GM21447 (cell line): Measurements from ENCODE around the gene PYGB.
"Not testable (repeated sequence)": the region's sequence is repeated elsewhere in the genome, so short reads cannot be mapped to it uniquely, and the experiment has no call there.

ENCODE experiments used
- ATAC-seq: cut with Tn5 transposase; IDR thresholded peaks from one replicate; pipeline ENCODE4 v1.9.1; 2021; ENCODE audit not compliant: unreplicated experiment

The PYGB gene

DNA sequence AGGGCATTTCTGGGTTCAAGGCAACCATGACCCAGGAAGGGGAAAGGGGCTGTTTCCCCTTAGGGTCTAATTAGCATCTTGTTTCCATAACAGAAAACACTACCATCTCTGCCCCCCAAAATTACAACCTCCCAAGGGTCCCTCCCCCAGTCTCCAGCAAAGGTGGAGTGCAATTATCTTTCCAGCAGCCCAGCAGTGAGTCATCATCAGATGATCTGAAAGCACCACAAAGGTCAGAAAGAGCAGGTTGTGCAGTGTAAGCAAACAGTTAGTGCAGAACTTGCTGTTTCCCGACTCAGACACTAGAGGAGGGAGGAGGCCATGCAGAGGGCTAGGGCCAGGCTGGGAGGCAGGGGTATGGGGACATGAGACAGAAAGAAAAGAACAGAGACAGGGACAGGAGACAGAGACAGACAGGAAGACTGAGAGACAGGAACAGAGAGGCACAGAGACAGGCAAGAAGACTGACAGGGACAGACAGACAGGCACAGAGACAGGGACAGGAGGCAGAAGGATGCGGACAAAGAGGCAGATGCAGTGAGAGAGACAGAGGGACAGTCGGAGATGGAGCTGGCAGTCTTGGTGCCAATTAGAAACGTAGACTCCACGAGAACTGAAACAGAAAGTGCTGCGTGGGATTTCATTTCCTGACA is 62.5 kb downstream of the PYGB start:
- ATAC-seq: peak; percentile 94

DNA sequence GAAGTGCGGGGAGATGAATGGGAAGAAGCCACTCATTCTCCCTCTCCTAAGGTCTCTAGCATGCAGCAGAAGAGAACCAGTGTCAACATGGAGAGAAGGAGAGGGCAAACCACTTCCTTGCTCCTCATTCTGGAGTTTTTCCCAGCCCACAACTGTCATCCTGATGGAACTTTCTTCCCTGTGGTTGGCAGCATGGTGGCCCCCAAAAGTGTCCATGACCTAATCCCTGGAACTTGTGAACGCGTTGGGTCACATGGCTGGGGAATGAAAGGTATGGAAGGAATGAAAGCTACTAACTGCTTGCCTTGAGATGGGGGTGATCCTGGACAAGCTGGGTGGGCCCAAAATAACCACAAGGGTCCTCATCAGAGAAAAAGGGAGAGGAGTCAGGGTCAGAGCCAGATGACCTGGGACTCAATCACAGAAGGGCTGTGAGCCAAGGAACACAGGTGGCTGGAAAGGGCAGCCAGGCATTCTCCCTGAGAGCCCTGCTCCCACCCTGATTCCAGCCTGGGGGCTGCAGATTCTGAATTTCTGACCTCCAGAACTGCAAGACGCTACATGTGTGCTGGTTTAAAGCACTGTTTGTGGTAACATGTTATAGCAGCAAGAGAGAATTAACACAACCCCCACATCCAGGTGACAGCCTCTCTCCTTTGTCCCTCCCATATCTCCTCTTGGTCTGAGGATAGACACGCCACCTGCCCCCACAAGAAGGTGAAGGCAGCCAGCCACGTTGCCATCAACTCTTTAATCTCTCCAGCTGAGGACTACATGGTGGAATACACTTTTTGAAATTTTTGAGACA is 63.2 kb downstream of the PYGB start:
- ATAC-seq: no peak

DNA sequence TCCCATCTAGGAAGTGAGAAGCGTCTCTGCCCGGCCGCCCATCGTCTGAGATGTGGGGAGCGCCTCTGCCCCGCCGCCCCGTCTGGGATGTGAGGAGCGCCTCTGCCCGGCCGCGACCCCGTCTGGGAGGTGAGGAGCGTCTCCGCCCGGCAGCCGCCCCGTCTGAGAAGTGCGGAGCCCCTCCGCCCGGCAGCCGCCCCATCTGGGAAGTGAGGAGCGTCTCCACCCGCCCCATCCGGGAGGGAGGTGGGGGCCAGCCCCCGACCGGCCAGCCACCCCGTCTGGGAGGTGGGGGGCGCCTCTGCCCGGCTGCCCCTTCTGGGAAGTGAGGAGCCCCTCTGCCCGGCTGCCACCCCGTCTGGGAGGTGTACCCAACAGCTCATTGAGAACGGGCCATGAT is 64.8 kb downstream of the PYGB start:
- not testable (repeated sequence) for ATAC-seq

DNA sequence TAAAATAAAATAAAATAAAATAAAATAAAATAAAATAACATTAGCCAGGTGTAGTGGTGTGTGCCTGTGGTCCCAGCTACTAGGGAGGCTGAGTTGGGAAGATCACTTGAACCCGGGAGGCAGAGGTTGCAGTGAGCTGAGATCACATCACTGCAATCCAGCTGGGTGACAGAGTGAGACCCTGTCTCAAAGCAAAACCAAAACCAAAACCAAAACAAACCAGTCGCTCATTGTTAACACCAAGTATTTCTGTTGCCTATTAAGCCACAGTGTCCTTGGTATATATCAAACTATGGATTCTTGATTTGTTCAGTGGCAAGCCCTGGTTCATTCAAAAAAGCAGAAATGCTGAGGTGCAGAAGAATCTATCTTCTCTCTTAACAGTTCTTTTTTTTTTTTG is 65.7 kb downstream of the PYGB start:
- ATAC-seq: no peak

DNA sequence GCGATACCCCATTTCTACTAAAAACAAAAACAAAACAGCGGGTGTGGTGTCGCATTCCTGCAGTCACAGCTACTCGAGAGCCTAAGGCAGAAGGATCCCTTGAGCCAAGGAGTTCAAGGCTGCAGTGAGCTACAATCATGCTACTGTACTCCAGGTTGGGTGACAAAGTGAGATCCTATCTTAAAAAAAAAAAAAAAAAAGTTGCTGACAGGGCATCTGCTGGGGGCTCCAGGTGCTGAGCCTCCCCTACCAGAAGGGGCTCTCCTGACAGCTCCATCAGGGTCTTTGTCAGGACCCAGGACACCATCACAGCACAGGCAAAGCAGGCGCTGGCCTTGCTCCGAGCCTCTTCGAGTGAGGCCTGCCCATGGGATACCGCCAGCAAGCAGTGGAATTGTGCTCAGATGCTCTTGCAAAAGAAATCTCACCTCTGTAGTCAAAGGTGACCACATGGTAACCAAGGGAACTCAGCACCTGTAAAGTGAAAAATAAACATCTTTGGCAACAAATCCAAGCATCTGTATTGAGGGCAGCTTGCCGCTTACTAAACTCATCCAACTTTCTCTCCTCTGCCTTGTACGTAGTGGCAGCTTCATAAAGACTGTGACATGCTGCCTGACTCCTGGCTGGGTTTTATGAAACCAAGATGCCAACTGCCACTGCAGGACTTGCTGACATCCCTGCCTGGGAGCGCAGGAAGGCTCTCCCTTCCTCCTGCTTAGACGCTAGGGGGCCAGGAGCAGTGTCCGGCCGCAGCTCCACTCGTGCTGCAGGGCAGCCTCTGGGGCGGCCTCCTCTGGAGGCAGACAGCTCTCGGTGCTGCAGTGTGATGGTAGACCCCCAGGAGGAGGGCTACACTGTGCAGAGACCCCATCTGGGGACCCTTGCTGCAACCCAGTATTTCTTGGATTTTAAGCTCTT is 66.9 kb downstream of the PYGB start:
- no peak for ATAC-seq

DNA sequence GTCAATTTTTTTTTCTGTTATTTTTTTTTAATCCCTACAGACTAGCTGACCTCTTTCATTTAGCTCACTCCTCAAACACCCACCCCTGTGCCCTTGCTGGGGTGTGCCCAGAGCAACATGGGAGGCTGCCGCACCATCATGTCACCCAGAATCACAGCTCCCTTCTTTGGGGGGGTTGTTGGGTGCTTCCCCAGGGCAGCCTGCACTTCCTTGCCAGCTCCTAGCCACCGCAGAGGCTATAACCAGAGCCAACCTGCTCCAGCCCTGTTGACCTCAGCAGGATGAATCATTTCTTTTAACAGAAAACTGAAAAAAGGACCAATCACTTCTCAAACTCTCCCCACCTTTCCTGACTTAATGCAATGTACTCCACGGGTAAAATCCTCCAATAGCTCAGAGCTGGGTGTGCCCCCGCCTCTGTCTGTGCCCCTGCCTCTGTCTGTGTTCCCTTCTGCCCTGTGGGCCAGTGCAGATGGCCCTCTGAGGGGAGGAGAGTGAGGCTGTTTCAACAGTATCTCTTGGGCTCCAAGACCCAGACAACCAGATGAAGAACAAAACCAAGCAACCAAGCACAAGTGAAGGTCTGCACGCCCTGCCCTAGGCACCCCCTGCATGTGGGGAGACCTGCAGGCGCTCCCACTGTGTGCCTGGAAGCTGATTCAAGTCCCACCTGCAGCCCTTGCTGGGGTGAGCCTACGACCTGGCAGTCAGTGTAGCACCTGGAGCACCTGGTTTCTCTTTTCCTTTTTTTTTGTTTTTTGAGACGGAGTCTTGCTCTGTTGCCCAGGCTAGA is 67.7 kb downstream of the PYGB start:
- ATAC-seq: no peak

DNA sequence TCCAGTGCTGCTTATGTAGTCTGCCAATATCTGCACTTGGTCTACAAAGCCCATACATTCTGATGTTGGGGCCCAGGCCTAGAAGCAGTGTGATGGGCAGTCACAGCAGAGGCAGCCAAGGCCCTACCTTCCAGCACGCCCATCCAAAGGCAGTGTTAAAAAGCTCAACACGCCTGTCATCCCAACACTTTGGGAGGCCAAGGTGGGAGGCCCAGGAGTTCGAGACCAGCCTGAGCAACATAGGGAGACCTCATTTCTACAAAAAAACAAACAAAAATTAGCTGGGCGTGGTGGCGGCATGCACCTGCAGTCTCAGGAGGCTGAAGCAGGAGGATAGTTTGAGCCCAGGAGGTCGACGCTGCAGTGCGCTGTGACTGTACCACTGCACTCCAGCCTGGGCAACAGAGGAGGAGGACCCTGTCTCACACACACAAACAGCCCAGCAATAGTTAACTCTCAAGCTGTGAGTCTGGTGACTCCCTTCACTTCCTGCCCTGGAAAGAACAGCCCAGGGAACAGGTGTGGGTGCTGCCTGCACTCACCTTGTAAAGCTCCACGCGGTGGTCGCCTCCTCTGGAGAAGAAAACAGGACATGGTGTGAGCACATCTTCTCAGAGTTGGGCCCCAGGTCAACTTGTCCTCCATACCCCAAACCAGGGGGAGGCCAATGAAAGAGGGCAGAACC is 68.8 kb downstream of the PYGB start:
- ATAC-seq: no peak

DNA sequence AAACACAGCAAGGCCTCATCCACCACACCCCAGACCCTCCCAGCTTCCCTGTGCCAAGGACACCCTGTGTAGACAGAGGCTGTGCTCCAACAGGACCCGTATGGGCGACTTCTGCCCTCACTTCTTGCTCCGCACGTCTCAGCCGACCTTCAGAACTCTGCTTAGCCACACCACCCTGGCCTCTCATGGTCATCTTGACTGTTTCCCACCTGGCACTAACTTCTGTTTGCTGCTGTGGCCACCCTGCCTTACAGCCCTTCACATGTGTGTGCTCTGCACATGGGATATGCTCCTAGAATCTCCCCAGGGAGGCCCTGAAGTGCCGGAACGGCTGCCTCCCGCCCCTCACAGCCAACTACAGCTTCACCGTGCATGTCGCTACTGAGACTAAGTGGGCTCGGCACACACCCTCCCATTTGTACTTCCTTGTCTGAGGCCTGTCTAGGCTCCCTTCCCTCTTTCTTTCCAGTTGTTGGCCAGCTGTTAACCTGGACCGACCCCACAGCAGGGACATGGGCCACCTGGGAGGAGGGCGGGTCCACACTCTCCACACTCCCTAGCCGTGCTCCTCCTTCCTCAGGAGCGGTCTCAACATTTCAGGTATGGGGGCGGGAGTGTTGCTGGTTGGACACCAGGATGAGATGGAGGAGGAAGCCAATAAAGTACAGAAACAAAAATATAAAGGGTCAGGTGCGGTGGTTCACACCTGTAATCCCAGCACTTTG is 69.6 kb downstream of the PYGB start:
- ATAC-seq: no peak

DNA sequence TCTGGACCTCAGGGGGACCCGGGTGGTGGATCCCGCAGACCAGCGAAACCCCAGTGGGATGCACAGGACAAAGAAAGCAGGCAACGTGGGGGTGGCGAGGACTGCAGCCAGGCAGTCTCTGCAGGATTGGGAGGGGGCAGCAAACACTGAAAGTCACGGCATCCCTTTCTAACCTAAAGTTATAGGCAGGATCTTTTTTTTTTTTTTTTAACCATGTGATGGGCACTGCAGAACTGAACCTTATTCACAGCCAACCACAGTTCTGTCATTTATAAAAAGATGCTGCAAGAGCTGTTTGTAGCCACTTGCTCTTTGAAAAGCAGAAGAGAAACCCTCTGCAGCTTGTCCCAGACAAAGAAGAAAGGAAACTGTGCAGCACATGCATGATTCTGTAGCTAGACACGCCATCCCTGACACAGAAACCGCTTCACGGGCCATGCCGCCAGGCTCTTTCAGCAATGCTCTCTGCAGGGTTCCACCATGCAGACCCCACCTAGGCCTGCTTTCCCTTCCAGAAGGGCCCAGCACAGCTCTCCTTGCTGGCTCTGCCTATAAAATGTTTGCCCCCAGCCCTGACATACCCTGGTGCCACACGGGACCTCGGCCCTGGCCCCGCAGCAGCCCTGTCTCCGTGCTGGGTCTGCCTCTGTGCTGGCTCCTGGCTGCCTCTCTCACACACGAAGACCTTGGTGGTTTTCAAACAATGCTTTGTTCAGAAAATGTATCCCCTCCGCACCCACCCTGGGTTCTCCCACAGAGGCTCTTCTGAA is 70.8 kb downstream of the PYGB start:
- ATAC-seq: peak; percentile 91

DNA sequence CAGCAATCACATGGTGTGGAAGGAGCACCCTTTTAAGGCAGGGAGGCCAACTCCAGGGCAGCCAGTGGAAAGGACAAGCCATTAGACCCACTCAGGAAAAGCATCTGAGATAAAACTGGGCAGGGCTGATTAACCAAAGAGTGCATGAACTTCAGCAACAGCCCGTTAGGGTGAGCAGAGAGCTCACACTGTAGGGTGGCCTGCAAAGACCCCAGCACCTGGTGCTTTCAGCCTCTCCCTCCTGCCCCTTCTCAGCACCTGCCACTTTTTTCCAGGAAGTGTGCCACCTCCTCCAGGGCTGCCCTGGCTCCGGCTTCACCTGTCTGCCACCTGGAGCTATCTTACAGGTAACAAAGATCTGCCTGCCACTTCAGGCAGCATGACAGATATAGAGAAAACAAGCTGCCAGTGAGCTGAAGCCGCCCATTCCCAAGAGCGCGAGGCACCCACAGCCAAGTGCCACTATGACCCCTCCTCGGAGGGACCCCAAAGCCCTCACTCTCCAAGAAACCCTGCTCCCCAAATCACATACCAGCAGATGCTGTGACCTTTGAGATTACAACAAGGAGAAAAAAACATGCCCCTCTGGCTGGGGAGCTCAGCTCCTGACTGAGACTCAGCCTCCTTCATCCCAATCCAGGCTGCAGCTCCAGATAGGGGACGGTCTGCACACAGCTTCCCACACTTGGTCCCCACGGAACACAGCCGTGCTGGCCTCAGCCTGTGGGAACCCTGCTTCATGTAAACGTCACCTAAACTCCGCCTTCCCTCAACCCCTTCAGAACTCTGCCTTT is 71.6 kb downstream of the PYGB start:
- ATAC-seq: no peak

DNA sequence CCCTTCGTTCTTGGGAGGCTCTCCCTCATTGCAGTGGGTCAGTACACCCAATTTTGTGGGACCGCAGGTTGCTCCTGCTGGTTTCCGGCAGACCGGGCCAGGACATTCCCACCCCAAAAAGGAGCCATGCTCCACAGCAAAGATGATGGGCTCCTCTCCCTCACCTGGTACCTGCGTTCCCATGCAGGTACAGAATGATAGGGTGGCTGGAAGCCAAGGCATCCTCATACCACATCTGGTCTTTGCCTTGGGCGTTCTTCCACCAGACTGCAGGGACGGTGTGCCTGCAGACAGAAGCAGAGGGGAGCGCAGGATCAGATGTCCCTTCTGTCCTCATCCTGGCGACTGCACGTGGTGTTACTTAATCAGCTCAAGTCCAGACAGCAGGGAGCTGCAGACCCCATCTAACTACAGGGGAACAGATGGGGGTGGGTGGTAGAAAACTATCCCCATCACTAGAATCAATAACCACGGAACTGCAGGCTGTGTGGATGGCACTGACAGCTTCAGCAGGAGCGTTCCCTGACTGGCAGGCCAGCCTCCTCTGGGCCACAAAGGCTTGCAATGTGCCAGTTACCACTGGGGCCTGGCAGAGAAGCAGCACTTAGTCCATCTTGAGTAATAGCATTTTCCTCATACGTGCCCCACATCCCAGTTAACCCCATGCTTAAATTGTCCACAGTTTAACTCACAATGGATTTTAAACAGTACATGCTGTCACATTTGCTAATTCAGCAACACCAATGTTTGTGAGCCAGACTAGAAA is 72.3 kb downstream of the PYGB start:
- no peak for ATAC-seq

DNA sequence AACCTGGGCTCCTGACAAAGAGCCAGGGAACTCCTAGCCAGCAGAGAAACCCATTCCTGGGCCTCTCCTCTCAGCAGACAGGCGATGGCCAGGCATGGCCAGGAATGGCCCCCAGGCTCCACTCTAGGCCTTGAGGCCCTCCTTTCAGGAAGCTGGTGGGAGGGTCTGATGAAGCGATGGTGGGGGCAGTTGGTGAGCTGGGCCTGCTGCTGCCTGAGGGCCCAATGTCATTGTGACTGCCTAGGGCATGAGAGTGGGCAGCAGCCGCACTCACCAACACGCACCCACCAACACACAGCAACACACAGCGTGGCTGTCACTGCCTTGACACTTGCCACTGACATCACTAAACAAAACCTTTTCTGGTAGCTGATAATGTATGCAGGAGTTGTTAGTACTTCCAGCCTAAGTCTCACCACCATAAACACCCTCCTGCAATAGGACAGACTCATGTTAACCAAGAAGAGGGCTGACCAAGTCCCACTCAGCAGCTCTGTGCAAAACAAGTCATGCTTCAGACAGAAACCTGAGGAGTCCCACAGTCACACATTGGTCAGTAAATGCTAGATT is 73.5 kb downstream of the PYGB start:
- ATAC-seq: no peak

DNA sequence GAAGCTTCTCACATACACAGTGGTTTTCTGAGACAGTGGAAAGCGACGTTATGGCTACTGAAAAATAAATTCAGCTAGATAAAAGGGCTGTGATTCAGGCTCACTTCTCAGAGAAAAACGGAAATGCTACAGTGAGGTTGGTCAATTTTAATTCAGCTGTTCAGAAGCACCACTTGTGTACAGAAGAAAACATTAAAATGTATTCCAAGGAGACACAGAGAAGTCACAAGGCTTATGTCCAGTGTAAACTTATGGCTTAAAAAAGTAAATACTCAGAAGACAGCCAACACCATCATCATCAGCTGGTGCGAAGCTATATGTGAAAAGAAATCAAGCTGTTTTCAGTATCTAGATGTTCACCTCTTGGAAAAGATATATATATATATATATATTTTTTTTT is 74.1 kb downstream of the PYGB start:
- ATAC-seq: no peak

DNA sequence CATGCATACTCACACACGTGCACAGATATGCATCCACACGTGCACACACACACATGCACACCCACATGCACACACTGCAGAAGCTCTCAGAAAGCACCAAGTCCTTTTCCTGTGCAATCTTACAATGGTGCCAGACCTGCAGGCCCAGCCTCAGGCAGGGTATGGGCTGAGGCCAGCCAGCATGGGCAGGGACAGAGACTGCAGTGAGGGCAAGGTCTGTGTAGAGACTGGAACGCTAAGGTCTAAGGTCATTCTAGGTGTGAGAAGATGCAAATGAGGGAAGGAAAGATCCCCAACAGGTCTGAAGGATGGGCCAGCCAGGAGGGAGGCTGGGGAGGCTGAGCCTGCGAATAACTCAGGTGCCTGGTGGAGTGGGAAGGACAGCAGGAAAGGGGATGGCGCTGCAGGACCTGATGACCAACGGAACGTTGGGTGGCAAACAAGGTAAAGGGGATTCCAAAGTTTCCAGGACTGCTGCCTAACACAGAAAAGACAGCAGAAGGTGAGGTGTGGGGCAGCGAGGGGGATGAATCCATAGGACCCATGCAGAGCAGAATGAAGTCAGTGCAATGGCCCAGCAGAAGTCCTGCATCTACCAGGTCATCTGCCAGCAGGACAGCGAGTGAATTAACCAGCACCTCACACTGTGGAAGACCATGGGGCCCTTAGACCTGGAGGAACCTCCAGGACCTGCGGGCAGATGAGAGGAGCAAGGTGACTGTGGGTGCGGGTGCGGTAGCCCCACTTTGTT is 75.8 kb downstream of the PYGB start:
- ATAC-seq: no peak

DNA sequence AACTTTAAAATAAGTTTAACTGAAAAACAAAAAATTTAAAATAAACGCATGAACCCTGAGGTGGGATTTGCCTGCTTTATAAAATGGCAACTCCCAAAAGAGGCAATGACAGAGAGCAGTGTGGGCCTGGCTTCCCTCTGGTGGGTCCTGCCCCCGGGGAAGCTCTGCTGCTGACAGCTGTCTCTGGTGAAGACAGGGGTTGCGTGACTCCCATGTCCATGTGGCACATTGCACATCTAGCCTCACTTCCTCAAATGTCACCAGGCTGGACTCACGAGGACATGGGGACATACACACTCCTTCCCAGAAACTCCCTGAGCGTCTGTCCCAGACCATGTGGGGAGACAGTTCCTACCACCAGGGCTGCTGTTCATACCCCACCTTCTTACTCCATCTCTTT is 76.5 kb downstream of the PYGB start:
- no peak for ATAC-seq

DNA sequence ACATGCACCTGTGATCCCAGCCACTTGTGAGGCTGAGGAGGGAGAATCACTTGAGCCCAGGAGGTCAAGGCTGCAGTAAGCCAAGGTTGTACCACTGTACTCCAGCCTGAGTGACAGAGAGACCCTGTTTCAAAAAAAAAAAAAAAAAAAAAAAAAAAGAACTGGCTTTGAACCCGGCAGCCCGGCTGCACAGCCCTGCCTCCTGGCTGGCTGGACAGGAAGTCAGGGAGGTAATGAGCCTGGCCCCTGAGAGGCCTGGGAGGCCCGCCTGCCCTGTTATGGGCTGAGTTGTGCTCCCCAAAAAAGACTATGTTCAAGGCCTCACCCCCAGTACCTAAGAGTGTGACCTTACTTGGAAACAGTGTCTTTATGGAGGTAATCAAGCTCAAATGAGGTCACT is 77.2 kb downstream of the PYGB start:
- ATAC-seq: no peak
